GM19043 (cell line): Measurements from ENCODE around the gene NUP214.
"Not testable (repeated sequence)": the region's sequence is repeated elsewhere in the genome, so short reads cannot be mapped to it uniquely, and the experiment has no call there.

Experiments
- ATAC-seq: cut with Tn5 transposase; IDR thresholded peaks from one replicate; pipeline ENCODE4 v1.9.1; 2021; ENCODE audit warnings: low read depth; ENCODE audit not compliant: unreplicated experiment

Gene NUP214

DNA sequence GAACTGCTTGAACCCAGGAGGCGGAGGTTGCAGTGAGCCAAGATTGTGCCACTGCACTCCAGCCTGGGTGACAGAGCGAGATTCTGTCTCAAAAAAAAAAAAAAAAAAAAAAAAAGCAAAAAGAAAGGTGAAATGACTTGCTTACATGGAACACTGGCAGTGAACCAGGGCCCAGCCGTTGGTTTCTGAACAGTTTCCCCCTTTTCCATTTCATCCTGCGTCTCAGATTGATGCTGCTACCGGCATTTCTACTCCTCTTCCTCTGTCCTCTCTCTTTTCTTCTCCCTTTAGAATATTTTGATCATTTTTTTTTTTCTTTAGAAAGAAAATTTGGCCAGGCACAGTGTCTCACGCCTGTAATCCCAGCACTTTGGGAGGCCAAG lies 10.0 kb upstream of the NUP214 start:
- ATAC-seq = not testable (repeated sequence)

DNA sequence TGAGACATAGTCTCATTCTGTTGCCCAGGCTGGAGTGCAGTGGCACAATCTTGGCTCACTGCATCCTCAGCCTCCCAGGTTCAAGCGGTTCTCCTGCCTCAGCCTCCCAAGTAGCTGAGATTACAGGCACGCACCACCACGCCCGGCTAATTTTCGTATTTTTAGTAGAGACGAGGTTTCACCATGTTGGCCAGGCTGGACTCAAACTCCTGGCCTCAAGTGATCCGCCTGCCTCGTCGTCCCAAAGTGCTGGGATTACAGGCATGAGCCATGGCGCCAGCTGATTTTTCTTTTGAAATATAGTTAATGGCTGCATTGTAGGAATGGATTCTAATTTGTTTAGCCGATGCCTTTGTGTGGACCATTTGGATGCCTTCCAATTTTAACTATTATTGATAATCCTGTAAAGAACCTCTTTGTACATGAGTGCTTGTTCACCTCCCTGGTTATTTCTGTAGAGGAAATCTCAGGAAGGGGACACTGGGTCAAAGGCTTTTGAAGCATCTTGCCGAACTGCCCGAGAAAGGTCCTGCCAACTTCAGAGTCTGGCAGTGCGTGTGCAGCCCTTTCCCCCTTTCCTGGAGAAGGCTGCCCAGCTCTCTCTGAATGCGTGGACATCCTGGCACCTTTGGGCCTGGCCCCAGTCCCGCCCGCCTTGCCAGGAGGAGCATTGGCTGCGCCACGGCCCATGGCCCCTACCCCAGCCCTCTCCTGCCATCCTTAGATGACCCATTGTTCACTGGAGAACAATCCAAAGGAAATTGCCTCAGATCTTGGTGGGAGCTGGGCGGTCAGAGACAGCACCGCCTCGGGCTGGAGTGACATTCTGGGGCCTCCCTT lies 8.9 kb upstream of the NUP214 start:
- no peak for ATAC-seq

DNA sequence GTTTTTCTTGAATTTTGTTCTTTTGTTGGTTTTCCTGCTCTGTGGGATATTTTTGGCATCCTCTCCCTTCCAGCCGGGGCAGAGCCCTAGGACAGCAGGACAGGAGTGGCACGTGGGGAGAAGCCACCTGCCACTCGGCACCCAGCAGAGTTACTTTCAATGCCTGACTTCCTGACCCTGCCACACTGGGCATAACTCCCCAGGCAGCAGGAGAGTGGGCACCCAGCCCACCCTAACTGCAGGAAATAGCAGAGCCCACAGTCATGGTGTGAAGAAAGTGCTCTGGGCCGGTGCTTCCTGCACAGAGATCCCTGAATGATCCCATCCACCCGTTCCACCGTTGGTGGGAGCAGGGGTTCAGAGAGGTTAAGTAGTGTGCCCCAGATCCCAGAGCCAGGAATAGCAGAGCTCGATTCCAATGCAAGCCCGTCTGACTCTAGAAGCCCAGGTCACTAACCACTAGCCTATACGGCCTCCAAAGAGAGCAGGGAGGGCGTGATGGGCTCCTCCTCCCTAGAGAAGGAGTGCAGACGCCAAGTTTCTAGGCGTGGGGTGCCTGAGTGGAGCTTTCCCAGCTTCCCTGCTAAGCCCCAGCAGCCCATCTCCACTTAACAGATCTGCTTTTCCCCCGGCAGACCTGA lies 8.1 kb upstream of the NUP214 start:
- ATAC-seq = no peak

DNA sequence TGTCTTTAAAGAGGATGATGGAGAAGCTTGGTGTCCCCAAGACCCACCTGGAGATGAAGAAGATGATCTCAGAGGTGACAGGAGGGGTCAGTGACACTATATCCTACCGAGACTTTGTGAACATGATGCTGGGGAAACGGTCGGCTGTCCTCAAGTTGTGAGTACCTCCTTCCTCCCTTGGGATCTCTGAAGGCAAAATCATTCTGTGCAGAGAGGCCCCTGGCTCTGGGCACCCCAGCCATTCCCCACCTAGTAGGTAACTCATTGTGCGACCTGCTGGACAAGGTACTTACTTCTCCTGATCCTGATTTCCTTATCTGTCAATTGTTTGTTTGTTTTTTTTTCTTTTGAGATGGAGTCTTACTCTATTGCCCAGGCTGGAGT lies 7.6 kb upstream of the NUP214 start:
- ATAC-seq = no peak

DNA sequence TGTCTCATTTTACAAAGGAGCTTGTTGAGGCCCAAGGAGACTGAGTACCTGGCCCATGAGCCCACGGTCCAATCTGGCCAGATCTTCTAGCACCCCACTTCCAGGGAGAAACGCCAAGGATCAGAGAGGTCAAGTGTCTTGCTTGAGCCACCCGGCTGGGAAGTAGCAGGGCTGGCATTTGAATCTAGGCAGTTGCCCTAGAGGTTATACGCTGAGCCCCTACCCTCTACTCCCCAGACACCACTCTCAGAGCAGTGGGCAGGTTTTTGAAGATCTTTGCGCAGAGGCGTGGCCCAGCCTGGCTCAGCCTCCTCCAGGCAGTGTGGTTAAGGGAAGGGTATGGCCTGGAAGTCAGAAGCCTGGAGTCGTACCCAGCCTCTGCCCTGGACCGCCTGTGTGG lies 5.8 kb upstream of the NUP214 start:
- ATAC-seq = no peak

DNA sequence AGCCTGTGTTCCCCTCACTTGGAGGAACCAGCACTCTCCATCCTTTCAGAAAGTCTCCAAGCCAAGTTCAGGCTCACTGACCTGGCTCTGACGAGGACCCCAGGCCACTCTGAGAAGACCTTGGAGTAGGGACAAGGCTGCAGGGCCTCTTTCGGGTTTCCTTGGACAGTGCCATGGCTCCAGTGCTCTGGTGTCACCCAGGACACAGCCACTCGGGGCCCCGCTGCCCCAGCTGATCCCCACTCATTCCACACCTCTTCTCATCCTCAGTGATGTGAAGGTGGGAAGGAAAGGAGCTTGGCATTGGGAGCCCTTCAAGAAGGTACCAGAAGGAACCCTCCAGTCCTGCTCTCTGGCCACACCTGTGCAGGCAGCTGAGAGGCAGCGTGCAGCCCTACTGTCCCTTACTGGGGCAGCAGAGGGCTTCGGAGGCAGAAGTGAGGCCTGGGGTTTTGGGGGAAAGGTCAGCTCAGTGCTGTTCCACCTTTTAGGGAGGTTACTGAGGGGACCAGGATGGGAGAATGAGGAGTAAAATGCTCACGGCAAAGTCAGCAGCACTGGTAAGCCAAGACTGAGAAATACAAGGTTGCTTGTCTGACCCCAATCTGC lies 4.7 kb upstream of the NUP214 start:
- no peak for ATAC-seq

DNA sequence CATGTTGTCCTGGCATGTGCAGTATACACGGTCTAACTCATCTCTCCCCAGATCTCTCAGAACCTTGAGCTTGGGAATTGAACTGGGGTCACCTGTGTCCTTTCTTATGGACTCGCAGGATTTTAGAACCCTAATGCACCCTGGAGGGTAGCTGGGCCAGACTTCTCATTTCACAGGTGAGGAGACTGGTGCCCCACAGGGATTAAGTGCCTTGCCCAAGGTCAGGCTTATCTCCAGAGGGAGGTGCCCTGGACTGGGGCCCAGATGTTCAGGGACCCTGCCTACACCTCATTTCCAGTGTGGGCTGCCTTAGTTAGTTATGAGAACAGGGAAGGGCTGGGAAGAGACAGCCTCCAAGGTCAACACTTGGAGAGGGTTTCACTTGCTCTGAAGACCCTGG lies 4.0 kb upstream of the NUP214 start:
- ATAC-seq = no peak

DNA sequence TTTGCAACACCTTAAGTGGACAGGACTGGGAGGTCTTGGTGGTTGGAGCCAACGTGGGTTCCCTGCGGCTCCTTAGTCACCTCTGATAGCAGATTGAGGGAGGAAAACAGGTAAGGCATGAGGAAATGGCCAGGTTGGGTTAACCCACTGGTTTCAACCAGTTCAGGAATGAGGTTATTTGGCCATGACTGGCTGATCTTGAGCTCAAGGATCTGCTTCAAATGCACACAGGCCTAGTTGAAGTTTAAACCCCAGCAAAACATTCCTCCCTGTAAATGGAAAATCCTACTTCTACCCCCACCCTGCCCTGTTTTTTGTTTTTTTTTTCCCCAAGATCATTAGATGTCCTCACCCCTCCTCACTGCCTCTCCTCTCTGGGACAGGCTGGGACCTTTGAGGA lies 3.2 kb upstream of the NUP214 start:
- ATAC-seq = no peak

DNA sequence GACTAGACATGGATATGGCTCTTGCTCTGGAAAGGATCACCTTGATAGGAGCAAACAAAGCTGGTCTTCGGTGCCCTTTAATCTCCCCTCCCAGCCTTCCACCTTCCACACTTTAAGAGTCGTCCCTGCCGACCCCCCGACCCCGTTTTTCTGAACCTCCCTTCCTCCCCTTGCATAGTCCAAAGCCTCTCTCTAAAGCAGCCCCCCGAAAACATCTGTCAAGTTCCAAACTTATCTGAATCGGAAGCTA lies 423 bp upstream of the NUP214 start:
- no peak for ATAC-seq

DNA sequence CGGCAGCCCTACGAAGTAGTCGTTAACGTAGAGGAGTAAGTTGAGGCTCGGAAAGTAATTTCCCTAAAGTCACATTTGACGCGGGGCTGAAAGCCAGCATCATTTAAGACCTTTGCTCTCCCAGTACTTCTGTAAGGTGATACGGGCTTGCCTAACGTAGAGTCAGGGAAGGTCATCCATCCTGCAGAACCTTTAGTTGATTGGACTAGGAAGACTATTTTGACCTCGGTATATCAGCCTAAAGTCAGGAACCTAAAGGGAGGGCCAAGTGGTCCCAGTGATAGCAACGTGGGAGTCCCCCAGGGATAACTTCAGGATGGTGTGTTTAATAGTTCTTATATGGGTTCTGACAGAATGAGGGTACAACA lies 657 bp downstream of the NUP214 start:
- no peak for ATAC-seq

DNA sequence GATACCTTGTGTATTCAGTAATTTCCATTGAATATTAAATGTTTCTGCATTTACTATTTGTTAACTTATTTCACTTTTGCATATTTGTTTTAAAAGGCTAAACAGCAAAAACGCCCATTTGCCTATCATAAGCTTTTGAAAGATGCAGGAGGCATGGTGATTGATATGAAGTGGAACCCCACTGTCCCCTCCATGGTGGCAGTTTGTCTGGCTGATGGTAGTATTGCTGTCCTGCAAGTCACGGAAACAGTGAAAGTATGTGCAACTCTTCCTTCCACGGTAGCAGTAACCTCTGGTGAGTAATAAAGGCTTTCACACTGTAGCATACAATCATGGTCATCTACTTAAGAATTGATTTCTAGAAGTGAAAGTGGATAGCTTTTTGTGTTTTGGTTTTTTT lies 3.8 kb downstream of the NUP214 start:
- ATAC-seq = no peak

DNA sequence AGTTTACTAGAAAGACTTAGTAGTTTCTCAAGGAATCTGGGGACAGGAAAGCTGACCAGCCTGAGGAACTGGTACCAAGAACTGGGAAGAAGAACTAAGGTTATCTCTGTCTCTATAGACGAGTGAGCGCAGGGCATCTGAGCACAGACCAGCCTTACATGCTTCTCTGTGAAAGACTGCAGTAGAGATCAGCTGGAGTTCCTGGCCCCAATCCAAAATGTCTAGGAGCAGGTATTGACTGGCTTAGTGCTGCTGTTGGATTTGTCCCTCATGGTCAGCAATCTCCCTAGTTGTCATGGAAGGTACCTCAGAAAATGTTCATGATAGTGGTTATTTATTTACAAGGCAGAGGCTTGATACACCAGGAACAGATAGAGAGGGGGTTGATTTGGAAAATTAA lies 13.3 kb downstream of the NUP214 start:
- no peak for ATAC-seq

DNA sequence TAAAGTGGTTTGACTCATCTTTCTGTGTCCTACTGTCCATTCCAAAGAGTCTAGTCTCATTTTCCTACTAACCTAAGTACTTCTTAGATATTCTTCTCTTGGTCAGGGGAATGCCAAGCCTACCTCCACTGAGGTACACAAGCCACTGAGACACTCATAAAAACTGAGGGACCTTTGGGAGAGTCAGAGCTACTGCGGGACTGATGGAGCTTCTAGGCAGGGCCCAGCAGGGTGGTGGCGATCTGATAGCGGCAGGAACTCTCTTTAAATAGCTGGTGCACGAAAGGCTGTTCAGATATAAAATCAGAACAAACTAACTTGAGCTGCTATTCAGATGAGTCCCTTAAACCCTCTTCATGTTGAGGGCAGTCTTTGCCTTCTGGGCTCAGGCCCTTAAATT lies 14.7 kb downstream of the NUP214 start:
- no peak for ATAC-seq

DNA sequence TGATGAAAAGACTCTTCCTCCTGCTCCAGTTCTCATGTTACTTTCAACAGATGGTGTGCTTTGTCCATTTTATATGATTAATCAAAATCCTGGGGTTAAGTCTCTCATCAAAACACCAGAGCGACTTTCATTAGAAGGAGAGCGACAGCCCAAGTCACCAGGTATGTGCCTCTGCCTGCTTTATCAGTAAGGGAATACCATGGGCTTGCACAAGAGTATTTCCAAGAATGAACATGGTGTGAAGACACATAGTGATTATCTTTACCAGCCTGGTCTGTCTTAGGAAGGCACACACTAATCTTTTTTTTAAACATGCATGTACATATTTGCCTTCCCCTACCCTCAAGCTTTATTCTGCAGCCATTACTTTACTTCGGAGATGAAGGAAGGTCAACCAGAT lies 15.2 kb downstream of the NUP214 start:
- no peak for ATAC-seq

DNA sequence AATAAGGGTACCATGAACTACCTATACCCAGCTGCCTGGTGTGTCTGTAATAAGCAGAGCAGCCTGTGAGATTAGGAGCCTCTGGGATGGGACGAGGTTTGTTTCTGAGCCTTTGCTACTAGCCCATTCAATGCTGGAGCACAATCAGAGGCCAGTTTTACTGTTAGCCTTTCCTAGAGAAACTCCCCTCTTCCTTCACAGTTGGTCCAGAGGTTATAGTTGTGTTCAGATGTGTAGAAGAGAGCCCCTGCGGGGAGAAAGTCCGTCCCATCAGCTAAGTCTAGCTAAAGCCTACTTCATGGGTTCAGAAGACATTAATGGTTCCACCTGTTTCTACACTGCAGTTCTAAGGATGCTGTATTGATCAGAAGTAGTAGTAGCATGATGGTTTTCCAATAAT lies 16.8 kb downstream of the NUP214 start:
- no peak for ATAC-seq

DNA sequence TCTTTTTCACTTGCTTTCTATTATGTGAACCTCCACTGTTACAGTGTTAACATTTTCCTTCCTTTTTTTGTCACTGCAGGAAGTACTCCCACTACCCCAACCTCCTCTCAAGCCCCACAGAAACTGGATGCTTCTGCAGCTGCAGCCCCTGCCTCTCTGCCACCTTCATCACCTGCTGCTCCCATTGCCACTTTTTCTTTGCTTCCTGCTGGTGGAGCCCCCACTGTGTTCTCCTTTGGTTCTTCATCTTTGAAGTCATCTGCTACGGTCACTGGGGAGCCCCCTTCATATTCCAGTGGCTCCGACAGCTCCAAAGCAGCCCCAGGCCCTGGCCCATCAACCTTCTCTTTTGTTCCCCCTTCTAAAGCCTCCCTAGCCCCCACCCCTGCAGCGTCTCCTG lies 18.8 kb downstream of the NUP214 start:
- ATAC-seq = no peak

DNA sequence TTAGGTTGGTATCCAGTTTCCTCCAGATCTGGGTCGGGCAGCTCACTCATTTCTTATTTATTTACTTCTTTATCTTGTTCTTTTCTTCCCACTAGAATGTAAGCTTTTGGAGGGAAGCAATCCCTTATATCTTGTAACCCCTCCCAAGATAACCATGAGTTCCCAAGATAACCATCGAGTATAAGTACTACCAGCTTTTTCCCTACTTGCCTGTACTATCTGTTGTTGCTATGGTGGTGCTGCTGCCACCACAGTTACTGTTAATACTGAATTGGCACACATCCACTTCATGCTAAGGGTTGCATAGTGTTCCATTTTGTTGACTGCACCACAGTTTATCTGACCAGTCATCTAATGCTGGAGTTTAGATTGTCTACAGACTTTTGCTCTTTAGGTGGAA lies 19.9 kb downstream of the NUP214 start:
- no peak for ATAC-seq

DNA sequence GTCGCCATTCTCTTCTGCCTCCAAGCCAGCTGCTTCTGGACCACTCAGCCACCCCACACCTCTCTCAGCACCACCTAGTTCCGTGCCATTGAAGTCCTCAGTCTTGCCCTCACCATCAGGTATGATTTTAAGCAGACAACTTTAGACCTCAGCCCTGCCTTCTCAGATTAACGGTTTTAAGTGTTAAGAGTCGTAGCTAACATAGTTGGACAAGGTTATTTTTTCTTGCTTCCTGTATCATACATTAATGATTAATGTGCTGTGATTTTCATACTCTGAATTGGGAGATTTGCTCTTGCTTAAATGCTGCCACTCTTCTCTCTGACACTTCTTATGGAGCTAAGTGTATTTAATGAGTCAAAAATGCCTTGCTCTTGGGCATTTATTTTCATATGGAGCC lies 20.8 kb downstream of the NUP214 start:
- no peak for ATAC-seq

DNA sequence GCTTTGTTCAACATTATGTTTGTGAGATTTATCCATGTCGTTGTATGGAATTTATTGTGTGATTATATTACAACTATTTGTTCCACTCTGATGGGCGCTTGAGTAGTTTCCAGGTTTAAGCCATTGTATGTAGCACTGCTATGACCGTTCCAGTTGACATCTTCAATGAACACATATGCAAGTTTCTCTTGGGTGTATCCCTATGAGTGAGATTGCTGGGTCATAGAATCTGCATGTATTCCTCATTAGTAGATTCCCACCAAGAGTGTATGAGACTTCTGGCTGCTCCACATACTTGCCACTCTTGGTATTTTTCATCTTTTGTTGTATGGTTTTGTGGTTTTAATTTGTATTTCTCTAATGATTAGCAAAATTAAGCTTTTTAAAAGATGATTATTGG lies 22.9 kb downstream of the NUP214 start:
- no peak for ATAC-seq

DNA sequence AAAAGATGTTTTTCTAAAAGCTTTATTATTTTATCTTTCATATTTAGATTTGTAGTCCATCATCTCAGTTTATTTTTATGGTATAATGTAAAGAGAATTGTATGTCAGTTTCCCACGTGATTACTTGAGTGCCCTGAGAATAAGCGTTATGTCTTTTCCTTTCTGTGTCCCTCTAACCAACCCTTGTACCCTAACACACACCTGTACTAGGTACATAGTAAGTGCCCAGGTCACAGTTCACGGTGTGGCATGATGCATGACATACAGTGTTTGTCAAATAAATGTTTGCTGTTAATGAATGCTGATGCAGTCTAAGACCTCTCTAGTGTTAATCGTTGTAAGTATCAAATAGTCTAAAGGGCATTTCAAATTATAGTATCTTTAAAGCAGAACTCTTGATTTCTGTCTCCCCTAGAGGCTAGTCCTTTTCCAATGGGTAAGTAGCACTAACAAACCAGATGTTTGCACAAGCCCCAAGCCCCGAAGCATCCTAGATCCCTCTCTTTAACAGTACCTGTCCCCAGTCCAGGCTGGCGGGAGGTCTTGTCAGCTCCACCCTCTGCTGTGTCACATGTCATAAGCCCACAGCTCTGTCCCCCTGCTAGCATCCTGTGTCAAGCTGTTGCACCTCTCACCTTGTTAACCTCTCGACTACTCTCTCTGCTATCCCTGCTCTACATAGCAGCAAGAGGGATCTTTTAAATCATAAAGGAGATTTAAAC lies 23.7 kb downstream of the NUP214 start:
- no peak for ATAC-seq

DNA sequence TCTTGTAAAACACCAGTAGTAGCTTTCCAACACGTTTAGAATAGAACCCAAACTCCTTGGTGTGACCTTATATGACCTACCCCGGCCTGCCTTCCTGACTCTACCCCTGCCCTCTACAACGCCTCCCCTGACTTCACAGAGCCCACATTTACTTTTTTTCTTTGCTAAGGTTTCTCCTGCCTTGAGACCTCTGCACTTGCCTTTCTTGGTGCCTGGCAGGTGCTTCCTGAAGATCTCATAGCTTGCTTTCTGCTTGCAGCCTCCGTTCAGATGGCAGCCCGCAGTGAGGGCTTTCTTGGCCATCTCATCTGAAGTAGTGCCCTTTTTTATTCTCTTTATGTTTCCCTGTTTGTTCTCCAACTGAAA lies 24.3 kb downstream of the NUP214 start:
- ATAC-seq = no peak

DNA sequence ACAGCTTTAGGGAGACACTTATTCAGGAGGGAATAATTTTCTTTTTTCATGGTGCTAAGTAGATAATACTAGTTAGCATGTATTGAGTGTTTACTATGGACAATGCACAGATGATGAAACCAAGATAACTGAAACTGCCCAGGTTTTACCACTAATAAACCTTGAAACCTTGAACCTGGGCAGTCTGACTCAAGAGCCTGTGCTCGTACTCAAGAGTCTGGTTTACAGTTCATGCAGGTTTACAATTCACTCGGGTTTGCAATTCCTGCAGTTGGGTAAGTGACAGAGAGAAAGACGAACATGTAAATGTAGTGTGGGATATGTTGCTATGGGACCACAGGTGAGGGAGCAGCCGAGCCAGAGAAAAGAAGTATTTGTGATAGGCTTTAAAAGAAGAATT lies 28.2 kb downstream of the NUP214 start:
- no peak for ATAC-seq
